ENCODE measurements around the gene HMGCS2. TPM values are rescaled to one million over a fixed set of nuclear protein-coding genes. Genes with fewer than 3 reads are reported as not detected.

HMGCS2 gene
- not detected for polyA plus RNA-seq (2013, experiment 1 of 2)
- polyA plus RNA-seq (2013, experiment 2 of 2) = not detected

DNA sequence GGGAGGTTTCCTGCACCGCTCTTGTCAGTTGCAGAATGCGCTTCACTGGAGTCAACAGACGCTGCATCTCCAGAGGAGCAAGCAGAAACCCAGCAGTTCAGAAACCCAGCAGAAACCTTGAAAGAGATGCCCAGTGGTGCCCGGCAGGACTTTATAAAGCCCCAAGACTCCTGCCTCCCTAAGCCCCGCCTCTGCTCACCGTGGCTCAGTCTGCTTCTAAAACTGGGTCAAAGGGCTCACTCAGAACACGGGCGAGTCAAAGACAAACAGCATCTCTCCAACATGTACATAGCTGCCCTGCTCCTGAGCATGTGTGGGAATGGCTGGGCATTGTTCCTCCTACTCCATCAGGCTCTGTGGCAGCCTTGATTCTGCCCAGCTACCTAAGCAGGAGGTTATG is at the start of gene HMGCS2:
TSS of gene HMGCS2 (minus strand) at position 128 of the 400 bp plus-strand sequence. CDS start at position 67, 61 bp downstream.
- Histone ChIP-seq H4K91ac (ENCODE audit: low read length) (no peak within 1 kb of the TSS), H3K27me3 (ENCODE audit: control insufficient read depth in 1 of 2, insufficient read depth in 1 of 2, low read length in 2 of 2) (peaks cover 15 to 36% of the 10 kb centered on the region in 2 experiments), H3K27ac (ENCODE audit: low read length, poor library complexity, severe bottlenecking) (no peak within 1 kb of the TSS), H2AFZ (ENCODE audit: low read depth, low read length) (no peak within 1 kb of the TSS), H3K4me2 (ENCODE audit: low read length, poor library complexity, severe bottlenecking) (no peak within 1 kb of the TSS), H3K23ac (ENCODE audit: low read length in 2 of 2) (no peak within 1 kb of the TSS), H3K14ac (ENCODE audit: low read length in 2 of 2) (no peak within 1 kb of the TSS), H3K79me1 (replicated peaks; ENCODE audit: low read length, poor library complexity, severe bottlenecking) (no peaks in the 10 kb centered on the region), H4K8ac (ENCODE audit: low read length) (no peak within 1 kb of the TSS), H3K36me3 (ENCODE audit: control insufficient read depth in 1 of 2, insufficient read depth in 2 of 2, low read depth in 1 of 2, low read length in 2 of 2) (no peaks in the 10 kb centered on the region), H3K4me1 (ENCODE audit: control insufficient read depth, insufficient read depth, low read depth, low read length) (peaks cover 3% of the 10 kb centered on the region), H3K9me3 (ENCODE audit: control insufficient read depth, low read length) (peaks cover 7% of the 10 kb centered on the region), H2AK5ac (ENCODE audit: low read length, severe bottlenecking) (no peak within 1 kb of the TSS), H3K4ac (ENCODE audit: low read depth in 1 of 2, low read length in 2 of 2) (no peak within 1 kb of the TSS), H3K9ac (ENCODE audit: low read length) (no peak within 1 kb of the TSS), H2BK15ac (ENCODE audit: low read depth, poor library complexity, severe bottlenecking) (no peak within 1 kb of the TSS), H3K18ac (ENCODE audit: low read depth in 1 of 2, low read length in 2 of 2) (no peak within 1 kb of the TSS), H3K4me3 (ENCODE audit: insufficient read depth in 1 of 2, low read depth in 1 of 2, low read length in 2 of 2) (no peak within 1 kb of the TSS), H2BK5ac (ENCODE audit: low read depth, low read length, poor library complexity, severe bottlenecking) (no peak within 1 kb of the TSS), H2BK120ac (ENCODE audit: low read depth, low read length) (no peak within 1 kb of the TSS), H2BK12ac (ENCODE audit: low read length in 2 of 2) (no peak within 1 kb of the TSS)
- DNase-seq = no peak
- 68% methylated on average over 8 of the region's 8 CpGs for WGBS

DNA sequence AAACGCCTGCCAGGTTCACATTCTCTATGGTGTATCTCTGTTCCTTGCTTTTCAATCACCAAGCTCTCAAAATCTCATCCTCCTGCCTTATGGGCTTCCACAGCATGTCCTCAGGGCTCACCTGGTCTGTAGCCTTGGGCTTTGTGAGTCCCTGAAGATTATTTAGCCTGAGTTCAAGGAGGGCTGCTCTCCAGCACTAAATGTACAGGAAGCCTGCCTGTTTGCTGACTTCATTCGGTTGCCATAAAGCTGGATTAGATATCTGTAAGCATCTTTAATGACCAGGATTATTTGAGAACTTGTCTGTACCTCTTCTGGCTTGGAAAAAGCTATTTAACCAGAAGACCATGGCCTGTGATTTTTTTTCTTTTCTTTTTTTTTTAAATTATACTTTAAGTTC is 49.5 kb upstream of the HMGCS2 start:
- H3K23ac ChIP-seq (ENCODE audit: low read length in 2 of 2) = no peak overlapping the region
- H3K9ac ChIP-seq (ENCODE audit: low read length) = no peak overlapping the region
- no peak for DNase-seq
- no peaks in the 10 kb centered on the region for H3K79me1 ChIP-seq (replicated peaks; ENCODE audit: low read length, poor library complexity, severe bottlenecking)
- no peak overlapping the region for H4K91ac ChIP-seq (ENCODE audit: low read length)
- no peak overlapping the region for H3K4me2 ChIP-seq (ENCODE audit: low read length, poor library complexity, severe bottlenecking)
- 65% methylated on average over 2 of the region's 2 CpGs for WGBS
- H3K9me3 ChIP-seq (ENCODE audit: control insufficient read depth, low read length) = no peaks in the 10 kb centered on the region
- H3K4ac ChIP-seq (ENCODE audit: low read depth in 1 of 2, low read length in 2 of 2) = no peak overlapping the region
- no peak overlapping the region for H2BK15ac ChIP-seq (ENCODE audit: low read depth, poor library complexity, severe bottlenecking)
- H2AFZ ChIP-seq (ENCODE audit: low read depth, low read length) = no peak overlapping the region
- H3K18ac ChIP-seq (ENCODE audit: low read depth in 1 of 2, low read length in 2 of 2) = no peak overlapping the region
- peaks cover 0 to 16% of the 10 kb centered on the region in 2 experiments for H3K27me3 ChIP-seq (ENCODE audit: control insufficient read depth in 1 of 2, insufficient read depth in 1 of 2, low read length in 2 of 2)
- no peak overlapping the region for H2BK12ac ChIP-seq (ENCODE audit: low read length in 2 of 2)
- H3K14ac ChIP-seq (ENCODE audit: low read length in 2 of 2) = no peak overlapping the region
- no peak overlapping the region for H2BK5ac ChIP-seq (ENCODE audit: low read depth, low read length, poor library complexity, severe bottlenecking)
- no peak overlapping the region for H2BK120ac ChIP-seq (ENCODE audit: low read depth, low read length)
- H3K4me1 ChIP-seq (ENCODE audit: control insufficient read depth, insufficient read depth, low read depth, low read length) = peaks cover 3% of the 10 kb centered on the region
- H4K8ac ChIP-seq (ENCODE audit: low read length) = no peak overlapping the region
- no peaks in the 10 kb centered on the region for H3K36me3 ChIP-seq (ENCODE audit: control insufficient read depth in 1 of 2, insufficient read depth in 2 of 2, low read depth in 1 of 2, low read length in 2 of 2)
- no peak overlapping the region for H3K4me3 ChIP-seq (ENCODE audit: insufficient read depth in 1 of 2, low read depth in 1 of 2, low read length in 2 of 2)
- H3K27ac ChIP-seq (ENCODE audit: low read length, poor library complexity, severe bottlenecking) = no peak overlapping the region
- no peak overlapping the region for H2AK5ac ChIP-seq (ENCODE audit: low read length, severe bottlenecking)

DNA sequence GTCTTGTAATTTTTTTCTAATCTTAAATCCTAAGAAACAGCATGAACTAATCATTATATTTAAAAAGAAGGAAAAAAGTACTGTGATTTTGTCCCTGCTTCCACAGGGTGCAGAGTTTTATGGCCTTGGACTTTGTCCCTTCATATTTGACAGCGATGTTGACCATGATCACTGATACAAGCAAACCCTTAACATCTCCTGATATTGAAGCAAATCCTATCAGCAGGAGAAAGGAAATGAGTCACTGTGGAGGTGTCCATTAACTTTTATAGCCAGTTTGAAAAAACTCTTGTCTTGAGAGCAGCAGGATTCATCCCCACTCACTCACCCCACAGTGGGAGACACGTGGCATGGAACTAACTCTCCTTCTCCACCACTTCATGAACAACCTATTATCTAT is 47.7 kb upstream of the HMGCS2 start:
- Histone ChIP-seq H2AFZ (ENCODE audit: low read depth, low read length) (no peak overlapping the region), H3K23ac (ENCODE audit: low read length in 2 of 2) (no peak overlapping the region), H3K18ac (ENCODE audit: low read depth in 1 of 2, low read length in 2 of 2) (no peak overlapping the region), H3K9me3 (ENCODE audit: control insufficient read depth, low read length) (no peaks in the 10 kb centered on the region), H3K27me3 (ENCODE audit: control insufficient read depth in 1 of 2, insufficient read depth in 1 of 2, low read length in 2 of 2) (peaks cover 0 to 4% of the 10 kb centered on the region in 2 experiments), H3K14ac (ENCODE audit: low read length in 2 of 2) (no peak overlapping the region), H2BK5ac (ENCODE audit: low read depth, low read length, poor library complexity, severe bottlenecking) (no peak overlapping the region), H3K4me3 (ENCODE audit: insufficient read depth in 1 of 2, low read depth in 1 of 2, low read length in 2 of 2) (no peak overlapping the region), H3K36me3 (ENCODE audit: control insufficient read depth in 1 of 2, insufficient read depth in 2 of 2, low read depth in 1 of 2, low read length in 2 of 2) (no peaks in the 10 kb centered on the region), H3K9ac (ENCODE audit: low read length) (no peak overlapping the region), H2BK12ac (ENCODE audit: low read length in 2 of 2) (no peak overlapping the region), H3K4me2 (ENCODE audit: low read length, poor library complexity, severe bottlenecking) (no peak overlapping the region), H3K27ac (ENCODE audit: low read length, poor library complexity, severe bottlenecking) (peak overlapping the region; percentile 10), H2BK120ac (ENCODE audit: low read depth, low read length) (no peak overlapping the region), H4K8ac (ENCODE audit: low read length) (no peak overlapping the region), H2BK15ac (ENCODE audit: low read depth, poor library complexity, severe bottlenecking) (no peak overlapping the region), H3K4me1 (ENCODE audit: control insufficient read depth, insufficient read depth, low read depth, low read length) (peaks cover 3% of the 10 kb centered on the region), H3K4ac (ENCODE audit: low read depth in 1 of 2, low read length in 2 of 2) (no peak overlapping the region), H4K91ac (ENCODE audit: low read length) (no peak overlapping the region), H2AK5ac (ENCODE audit: low read length, severe bottlenecking) (no peak overlapping the region), H3K79me1 (replicated peaks; ENCODE audit: low read length, poor library complexity, severe bottlenecking) (no peaks in the 10 kb centered on the region)
- WGBS = 57% methylated on average over 2 of the region's 2 CpGs
- peak; percentile 45 for DNase-seq

DNA sequence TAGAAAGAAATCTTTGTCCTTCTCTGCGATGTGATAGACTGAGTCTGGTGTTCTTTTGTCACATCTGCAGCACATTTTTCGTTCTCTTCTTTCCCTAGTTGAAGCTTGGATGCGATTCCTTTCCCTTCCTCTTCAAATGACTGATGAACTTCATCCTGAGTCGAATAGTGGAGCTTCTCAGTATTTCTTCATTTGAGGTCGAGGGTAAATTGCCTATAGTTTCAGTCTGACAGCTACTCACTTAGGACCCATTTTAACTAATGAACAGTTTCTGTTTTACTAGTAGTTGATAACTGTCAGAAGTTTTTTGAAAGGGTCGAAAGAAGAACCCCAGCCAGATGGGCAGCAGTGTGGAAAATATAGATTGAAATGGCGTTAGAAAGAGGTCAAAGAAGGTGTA is 47.2 kb upstream of the HMGCS2 start:
- Histone ChIP-seq H3K9ac (ENCODE audit: low read length) (no peak overlapping the region), H3K79me1 (replicated peaks; ENCODE audit: low read length, poor library complexity, severe bottlenecking) (no peaks in the 10 kb centered on the region), H3K27me3 (ENCODE audit: control insufficient read depth in 1 of 2, insufficient read depth in 1 of 2, low read length in 2 of 2) (peaks cover 0 to 4% of the 10 kb centered on the region in 2 experiments), H2AK5ac (ENCODE audit: low read length, severe bottlenecking) (peak overlapping the region; percentile 35), H3K4ac (ENCODE audit: low read depth in 1 of 2, low read length in 2 of 2) (no peak overlapping the region), H2BK120ac (ENCODE audit: low read depth, low read length) (no peak overlapping the region), H3K23ac (ENCODE audit: low read length in 2 of 2) (no peak overlapping the region), H3K4me3 (ENCODE audit: insufficient read depth in 1 of 2, low read depth in 1 of 2, low read length in 2 of 2) (no peak overlapping the region), H3K18ac (ENCODE audit: low read depth in 1 of 2, low read length in 2 of 2) (no peak overlapping the region), H2BK15ac (ENCODE audit: low read depth, poor library complexity, severe bottlenecking) (no peak overlapping the region), H2BK5ac (ENCODE audit: low read depth, low read length, poor library complexity, severe bottlenecking) (no peak overlapping the region), H3K14ac (ENCODE audit: low read length in 2 of 2) (no peak overlapping the region), H3K9me3 (ENCODE audit: control insufficient read depth, low read length) (no peaks in the 10 kb centered on the region), H3K36me3 (ENCODE audit: control insufficient read depth in 1 of 2, insufficient read depth in 2 of 2, low read depth in 1 of 2, low read length in 2 of 2) (no peaks in the 10 kb centered on the region), H3K4me2 (ENCODE audit: low read length, poor library complexity, severe bottlenecking) (no peak overlapping the region), H2AFZ (ENCODE audit: low read depth, low read length) (no peak overlapping the region), H4K91ac (ENCODE audit: low read length) (no peak overlapping the region), H3K4me1 (ENCODE audit: control insufficient read depth, insufficient read depth, low read depth, low read length) (peaks cover 3% of the 10 kb centered on the region), H3K27ac (ENCODE audit: low read length, poor library complexity, severe bottlenecking) (peak overlapping the region; percentile 31), H2BK12ac (ENCODE audit: low read length in 2 of 2) (no peak overlapping the region), H4K8ac (ENCODE audit: low read length) (no peak overlapping the region)
- 93% methylated on average over 5 of the region's 7 CpGs for WGBS
- DNase-seq = no peak
